Globus pallidus (tissue), 1 donor: ENCODE data around the gene ZNF24.
A peak's percentile ranks its signal among the peaks of the same experiment; 100 is the strongest.

Experiments used
- DNase-seq: peaks from one replicate; pipeline ENCODE4 v3.0.0-alpha.2; 2015; ENCODE audit warnings: low spot score

The ZNF24 gene

DNA sequence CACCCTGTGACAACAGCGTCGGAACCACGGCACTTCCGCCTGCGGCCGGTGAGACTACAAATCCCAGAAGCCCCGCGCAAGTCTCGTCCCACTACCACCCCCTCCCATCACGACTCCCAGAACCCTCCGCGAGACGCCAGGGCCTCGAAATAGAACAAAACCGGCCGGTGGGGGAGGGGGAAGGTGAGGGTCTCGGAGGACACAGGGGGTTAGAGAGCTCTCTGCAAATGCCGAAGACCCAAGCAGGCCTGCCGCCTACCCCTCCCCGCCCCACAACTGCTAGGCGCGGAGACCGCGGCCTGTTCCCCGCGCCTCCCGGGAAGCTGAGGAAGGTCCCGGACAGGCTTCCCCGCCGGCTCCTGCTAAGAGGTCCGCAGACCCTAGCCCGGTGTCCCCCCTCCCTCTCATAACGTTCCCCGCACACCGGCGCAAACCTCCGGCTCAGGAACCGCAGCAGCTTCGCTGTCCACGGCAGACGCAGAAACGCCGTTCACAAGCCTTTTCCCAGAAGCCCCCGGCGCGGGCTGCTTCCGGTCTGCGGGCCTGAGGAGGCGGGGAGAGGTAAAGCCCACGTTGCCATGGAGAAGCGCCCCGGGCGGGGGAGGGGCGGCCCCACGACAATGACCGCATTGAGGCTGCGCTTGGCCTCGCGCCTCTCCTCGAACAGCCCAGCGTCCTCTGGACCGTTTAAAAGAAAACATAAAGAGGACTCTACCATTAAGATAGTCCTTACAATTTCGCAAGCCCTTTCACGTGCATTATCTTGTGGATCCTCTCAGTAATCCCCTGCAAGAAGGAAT, at the start of gene ZNF24:
TSS of gene ZNF24 (minus strand) at position 485 of the 800 bp plus-strand sequence. CDS start 3,770 bp downstream, outside the sequence.
- DNase-seq: peak; percentile 98

DNA sequence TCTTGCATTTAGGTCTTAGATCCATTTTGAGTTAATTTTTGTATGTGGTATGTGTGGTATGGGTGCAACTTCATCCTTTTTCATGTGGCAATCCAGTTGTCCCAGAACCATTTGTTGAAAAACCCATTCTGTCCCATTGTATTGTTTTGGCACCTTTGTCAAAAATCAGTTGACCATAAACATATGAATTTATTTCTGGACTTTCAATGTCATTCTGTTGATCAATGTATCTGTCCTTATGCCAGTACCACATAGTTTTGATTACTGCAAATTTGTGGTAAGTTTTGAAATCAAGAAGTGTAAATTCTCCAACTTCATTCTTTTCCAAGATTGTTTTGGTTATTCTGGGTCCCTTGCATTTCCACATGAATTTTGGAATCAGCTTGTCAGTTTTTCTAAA, 49.5 kb upstream of the ZNF24 start:
- no peak for DNase-seq

DNA sequence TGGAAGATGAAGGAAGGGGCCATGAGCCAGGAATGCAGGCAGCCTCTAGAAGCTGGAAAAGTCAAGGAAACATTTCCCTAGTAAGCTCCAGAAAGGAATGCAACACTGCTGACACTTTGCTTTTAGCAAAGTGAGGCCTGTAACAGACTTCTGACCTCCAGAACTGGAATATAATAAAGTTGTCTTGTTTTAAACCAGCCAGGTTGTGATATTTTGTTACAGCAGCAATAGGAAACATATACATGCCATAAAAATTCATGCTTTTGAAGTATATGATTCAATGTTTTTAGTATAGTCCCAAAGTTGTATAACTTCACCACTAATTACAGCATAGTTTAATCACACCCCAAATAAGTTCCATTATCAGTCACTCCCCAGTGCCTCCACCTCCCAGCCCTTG, 48.2 kb upstream of the ZNF24 start:
- no peak for DNase-seq

DNA sequence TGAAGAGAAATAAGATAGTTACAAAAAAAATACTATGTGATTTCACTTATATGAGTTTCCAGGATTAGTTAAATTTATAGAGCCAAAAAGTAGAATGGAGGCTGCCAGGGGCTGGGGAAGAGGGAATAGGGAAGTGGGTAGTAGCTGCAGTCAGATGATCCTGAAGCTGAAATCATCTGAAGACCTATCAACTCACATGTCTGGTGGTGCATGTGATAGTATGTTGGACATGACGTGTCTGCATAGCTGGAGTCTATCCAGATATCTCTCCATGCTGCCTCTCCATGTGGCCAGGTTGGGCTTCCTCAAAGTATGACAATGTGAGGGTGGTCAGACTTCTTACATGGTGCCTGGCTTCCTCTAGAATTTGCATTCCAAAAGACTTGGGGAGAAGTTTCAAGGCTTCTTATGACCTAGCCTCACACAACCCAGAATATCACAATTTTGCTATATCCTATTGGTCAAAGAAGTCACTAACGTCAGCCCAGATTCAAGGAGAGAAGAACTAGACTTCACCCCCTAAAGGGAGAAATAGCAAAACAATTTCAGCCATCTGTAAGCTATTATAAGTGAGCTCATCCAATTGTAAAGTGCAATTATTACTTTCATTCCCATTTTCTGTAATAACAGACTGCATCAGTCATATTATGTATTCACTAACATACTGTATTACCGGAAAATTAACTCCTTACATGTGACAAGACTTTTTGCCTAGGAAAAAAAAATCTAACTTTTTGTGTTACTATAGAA, 46.9 kb upstream of the ZNF24 start:
- no peak for DNase-seq

DNA sequence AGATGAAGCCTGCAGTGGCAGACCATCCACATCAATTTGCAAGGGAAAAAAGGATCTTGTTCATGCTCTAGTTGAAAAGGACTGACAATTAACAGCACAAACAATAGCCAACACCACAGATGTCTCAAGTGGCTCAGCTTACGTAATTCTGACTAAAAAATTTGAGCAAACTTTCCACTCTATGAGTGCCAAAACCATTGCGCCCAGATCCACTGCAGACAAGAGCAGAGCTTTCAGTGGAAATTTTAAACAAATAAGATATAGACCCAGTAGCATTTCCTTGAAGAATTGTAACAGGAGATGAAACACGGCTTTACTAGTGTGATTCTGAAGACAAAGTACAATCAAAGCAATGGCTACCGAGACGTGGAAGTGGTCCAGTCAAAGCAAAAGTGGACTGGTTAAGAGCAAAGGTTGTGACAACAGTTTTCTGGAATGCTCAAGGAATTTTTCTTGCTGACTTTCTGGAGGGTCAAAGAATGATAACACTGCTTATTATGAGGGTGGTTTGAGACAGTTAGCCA, 44.9 kb upstream of the ZNF24 start:
- DNase-seq: peak; percentile 69

DNA sequence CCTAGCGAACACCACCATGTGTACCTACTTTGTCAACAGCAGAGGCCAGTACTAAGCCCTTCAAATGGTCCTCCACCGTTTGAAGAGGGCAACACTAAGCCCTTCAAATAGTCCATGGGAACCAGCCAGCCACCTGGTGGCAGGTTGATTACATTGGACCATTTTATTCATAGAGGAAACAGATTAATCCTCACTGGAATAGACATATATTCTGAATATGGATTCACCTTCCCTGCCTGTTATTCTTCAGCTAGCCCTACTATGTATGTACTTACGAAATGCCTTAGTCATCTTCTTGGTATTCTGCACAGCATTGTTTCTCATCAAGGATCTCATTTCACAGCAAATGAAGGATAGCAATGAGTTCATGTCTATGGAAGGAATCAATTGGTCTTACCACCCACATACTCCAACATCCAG, 42.9 kb upstream of the ZNF24 start:
- no peak for DNase-seq

DNA sequence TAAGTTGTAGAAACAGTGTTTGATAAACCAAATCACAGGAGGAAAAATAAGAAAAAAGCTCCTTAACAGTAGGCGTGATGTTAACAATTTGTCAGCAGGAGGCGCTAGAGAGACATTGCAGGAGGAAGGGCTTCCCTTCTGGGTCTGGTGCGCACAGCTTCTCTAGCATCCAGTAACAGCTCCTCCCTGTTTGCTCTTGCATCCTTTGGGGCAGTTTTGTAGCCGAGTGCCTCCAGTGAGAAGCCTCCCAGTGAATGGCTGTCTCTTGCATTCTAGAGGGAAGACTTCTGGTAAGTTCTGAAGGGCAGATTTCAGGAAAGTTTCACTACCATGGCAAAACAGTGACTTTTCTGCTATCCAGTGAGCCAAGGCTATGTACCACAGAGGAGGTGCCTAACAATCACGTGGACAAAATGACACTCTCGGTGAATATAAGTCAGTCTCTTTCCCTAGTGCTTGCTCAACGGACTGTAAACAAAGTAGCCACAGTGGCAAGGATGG, 42.4 kb upstream of the ZNF24 start:
- DNase-seq: peak; percentile 86

DNA sequence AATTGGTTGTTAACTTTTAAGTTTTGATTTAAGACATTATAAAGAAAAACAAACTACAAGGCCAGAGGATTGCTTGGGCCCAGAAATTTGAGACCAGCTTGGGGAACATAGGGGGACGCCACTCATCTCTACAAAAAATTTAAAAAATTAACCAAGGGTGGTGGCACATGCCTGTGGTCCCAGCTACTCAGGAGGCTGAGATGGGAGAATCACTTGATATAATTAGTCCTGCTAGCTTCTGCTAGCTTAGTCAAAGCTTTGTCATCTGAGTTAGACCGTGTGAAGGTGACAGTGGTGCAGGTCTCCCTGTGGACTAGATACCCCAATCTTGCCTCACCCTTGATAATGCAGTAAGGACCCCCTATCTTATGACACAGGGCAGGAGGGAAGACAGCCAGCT, 38.9 kb upstream of the ZNF24 start:
- DNase-seq: no peak

DNA sequence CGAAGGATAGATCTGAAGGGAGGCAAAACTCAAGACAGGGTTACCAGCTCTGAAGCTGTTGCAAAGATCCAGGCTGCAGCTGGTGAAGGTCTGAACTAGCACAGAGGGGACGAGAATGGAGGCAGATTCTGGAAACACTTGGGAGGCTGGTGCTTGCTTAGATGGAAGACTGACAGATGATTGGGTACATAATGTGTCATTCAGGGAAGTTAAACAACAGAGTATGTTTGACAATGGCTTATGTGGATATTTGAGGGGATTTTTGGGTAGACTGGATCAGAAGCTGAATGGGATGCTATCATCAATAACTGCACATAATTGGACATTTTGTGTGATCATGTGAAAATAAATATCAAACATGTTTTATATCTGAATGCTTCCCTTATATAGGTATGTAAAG, 35.2 kb upstream of the ZNF24 start:
- DNase-seq: no peak

DNA sequence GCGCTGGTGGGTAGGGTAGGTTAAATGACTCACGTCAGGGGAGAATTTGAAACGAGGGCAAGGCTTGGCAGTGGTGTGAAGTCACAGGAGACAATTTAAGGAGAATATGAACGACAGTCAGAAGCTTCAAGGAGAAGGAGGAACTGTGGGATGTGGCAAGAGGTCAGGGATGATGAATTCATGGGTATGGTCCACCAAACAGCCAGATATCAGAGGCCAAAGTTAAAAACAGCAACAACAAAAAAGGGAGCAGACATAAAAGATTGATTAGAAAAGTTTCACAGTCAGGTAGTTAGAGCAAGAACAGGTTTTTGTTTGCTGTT, 34.3 kb upstream of the ZNF24 start:
- DNase-seq: no peak

DNA sequence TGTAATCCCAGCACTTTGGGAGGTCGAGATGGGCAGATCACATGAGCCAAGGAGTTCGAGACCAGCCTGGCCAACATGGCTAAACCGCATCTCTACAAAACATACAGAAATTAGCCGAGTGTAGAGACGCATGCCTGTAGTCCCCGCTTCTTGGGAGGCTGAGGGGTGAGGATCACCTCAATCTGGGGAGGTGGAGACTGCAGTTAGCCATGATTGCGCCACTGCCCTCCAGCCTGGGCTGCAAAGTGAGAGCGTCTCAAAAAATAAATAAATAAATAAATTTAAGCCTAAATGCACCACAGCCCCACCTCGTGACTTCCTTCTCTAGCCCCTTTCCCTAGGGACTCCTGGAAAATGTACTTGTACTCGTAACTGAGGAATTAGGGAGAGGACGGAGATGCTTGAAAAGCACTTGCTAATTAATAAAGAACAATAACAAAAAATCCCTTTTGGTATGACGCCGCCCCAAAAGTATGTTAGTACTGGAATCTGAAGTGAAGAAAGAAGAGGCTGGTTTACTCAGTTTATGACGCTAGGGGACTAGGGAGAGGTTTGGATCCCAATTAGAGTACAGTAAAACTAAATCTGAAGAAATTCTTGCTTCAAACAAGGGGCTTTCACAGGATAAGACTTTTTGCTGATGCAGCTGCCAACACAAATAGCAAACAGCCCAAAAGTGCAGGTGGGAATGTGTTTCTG, 33.8 kb upstream of the ZNF24 start:
- no peak for DNase-seq

DNA sequence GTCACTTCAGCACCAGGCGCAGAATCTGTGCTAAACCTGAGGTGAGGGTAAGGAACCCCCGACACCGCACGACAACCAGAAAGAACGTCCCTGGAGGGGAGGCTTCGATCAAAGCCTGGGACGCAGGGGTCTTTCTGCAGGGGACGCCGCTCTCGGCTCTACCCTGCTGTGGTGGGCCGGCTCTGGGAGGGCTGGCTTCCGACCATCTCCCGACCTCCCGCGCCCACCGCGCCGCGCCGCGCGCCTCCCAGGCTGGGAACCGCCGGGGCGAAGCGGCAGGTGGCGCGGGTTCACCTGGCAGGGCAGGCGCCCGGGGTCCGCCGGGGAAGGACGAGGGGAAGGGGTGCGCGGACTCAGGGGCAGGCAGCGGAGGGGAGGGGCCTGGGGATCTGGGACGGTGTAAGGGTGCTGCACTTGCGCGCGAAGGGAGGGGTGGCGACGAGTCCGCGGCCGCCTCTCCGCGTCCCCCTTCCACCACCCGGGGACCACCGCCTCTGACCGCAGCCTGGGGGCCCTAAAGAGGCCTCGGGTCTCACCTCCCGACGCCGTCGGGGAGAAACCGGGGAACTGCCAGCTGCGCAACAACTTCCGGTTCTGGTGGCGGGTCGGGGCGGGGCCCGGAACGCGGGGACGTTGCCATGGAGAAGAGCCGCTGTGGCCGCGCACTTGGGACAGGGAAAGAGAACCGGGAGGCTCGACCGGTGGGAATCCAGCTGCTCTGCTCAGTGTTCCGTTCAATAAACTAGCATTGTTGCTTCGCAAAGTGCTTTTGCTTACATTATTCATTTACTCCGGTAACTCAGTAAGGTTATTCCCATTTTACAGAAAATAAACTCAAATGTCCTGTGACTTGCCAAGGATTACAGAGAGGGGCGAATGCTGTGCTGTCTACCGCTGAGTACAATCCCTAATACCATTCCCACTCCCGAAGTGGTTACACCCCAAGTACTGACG, 32.8 kb upstream of the ZNF24 start, which contains the start of gene ZNF396:
TSS of gene ZNF396 (minus strand) at position 596 of the 954 bp plus-strand sequence. CDS start 3,045 bp downstream, outside the sequence.
- DNase-seq: peak; percentile 53

DNA sequence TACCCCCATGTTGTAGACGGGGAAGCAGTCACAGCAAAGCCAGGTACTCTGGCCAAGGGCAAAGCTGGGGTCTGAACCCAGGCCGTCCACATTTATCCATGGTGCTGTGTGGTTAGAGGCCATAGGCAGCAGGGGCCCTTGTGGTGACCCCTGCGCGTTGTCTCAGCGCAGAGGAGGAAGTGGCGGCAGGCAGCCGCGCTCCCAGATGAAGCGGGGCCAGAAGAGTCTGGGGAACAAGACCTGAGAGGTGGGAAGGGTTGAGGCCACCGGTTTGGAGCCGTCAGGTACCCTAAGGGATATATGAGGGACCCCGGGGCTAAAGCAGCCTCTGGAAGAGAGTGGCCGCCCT, 32.1 kb upstream of the ZNF24 start:
- DNase-seq: no peak

DNA sequence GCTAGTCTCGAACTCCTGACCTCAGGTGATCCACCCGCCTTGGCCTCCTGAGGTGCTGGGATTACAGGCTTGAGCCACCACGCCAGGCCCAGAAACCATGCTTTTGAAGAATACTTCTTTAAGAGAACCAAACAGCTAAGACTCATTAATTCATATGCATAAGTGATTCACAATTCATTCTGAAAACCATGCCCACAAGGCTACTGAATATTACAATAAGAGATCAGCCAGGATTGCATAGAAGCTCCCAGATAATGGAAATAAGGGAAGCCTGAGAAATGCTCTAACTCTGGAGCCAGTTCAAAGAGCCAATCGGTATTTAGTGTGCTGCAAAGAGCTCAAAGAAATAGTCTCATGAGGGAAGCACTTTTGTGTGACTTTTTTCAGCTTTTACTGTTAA, 30.5 kb upstream of the ZNF24 start:
- no peak for DNase-seq

DNA sequence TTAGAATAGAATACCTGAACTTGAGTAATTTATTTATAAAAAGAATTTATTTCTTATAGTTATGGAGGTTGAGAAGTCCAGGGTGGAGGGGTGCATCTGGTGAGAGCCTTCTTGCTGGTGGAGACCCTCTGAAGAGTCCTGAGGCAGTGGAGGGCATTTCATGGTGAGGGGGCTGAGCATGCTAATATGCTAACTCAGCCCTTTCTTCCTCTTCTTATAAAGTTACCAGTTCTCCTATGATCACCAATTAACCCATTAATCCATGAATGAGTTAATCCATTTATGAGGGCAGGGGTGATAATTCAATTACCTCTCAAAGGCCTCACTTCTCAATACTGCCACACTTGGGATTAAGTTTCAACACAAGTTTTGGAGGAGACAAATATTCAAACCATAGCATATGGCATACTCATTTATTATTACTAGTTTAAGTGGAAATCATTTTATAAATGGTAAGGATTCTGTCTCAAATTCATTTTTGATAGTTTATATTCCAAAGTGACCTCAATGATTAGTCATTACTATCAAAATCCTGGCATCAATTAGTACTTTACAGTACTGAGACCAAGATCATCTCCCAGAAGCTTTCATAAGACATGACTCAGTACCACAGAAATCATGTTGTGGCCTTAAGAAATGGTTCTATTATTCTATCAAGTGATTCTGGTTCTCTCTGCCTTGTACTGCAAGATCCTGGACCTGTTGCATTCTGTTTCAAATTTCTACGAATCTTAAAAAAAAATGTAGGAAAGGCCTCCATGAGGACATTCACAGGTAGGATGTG, 27.4 kb upstream of the ZNF24 start:
- DNase-seq: no peak

DNA sequence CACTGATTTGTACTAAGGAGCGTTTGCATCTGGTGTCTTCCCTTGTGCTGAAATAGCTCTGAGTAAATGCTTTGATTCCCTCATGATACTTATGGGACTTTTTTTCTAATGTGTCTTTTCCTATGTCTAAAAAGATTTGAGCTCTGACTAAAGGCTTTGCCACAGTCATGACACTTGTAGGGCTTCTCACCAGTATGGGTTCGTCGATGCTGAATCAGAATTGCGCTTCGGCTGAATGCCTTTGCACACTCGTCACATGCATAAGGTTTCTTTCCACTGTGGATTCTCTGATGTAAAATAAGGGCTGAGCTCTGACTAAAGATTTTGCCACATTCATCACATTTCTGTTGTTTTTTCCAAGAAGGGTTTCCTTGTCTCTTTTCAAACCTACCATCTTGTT, 24.9 kb upstream of the ZNF24 start:
- no peak for DNase-seq

DNA sequence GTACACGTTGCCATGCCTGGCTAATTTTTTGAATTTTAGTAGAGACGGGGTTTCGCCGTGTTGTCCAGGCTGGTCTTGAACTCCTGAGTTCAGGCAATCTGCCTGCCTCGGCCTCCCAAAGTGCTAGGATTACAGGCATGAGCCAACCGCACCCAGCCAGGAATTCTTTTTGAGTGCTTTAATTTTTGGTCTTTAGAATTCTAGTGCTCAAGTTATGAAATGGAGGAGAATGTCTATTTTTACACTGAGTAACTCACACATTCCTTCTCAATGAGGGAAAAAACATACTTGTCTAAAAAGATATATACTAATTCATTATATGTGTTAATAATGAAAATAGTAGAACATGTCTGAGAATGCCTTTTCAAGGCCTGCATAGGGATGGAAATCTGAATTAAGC, 24.4 kb upstream of the ZNF24 start:
- DNase-seq: no peak

DNA sequence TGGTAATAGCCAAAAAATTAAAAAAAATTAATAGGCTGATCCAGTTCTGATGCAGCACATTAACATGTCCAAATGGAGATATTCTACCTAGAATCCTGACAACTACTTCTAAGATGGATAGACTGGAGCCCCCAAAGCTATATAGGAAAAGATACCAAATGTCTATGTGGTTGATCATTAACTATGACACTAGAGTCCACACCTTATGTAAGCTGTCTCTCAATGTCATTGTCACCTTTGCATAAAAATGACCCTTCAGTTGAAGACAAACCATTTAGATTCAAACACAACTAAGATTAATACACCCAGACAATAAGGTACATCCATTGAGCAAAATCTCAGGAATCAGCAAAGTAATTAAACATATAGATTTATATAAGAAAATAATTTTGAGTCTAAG, 18.3 kb upstream of the ZNF24 start:
- no peak for DNase-seq

DNA sequence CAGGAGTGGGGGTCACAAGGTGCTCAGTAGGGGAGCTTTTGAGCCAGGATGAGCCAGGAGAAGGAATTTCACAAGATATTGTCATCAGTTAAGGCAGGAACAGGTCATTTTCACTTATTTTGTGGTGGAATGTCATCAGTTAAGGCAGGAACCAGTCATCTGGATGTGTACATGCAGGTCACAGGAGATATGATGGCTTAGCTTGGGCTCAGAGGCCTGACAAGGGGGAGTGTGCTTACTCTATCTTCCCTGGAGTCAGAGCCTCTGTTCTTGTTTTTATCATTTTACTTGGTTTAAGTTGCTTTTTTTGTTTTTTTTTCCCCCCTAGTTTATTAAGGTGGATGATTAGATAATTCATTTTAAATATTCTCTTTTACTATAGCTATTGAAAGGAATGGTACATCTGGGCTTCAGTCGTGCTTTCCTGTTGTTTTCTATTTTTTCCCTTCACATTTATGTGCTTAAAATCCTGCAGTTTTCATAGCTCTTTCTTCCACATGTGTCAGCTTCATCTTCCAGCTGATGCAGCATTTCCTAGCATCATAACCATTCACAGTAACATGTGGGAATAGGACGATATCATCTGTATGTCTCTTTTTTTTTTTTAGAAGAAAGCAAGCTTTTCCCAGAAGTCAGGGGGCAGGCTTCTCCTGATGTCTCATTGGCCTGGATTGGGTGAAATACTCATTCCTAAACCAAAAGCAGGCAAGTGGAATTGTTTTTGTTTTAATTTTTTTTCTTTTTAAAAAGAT, 17.5 kb upstream of the ZNF24 start:
- no peak for DNase-seq

DNA sequence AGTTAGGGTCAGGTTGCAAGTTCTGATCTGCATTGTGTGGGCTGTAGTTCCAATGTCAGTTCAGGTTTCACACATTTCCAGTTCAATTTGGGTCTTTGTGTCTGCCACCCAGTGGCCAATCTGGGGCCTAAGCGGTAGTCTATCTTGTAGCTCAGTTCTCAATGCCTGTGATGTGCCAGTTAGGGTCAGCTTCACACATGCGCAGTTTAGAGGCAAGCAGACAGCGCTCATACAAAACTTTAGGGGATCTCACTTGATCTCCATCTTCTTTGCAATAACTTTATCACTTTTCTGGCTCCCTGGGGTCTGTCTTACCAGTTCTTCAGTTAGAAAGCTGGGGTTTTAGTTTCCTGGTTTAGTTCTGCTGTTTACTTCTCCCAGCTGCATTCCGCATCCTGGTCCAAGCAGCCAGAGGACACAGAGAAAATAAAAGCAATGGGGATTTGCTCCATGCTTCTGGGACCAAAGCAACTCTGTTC, 11.0 kb upstream of the ZNF24 start:
- peak; percentile 97 for DNase-seq
